Measurements from ENCODE around the gene KCND2. TPM values are rescaled to one million over a fixed set of nuclear protein-coding genes. Genes with fewer than 3 reads are reported as not detected.
A peak's percentile ranks its signal among the peaks of the same experiment; 100 is the strongest.

The KCND2 gene
- total and polyA plus RNA-seq, 2 of the 8 experiments (the other 6 are each of a cell fraction or from before 2014, with no cell fraction given) = 4.6 to 7.7 TPM

- H3K4me2 ChIP-seq (ENCODE audit: insufficient read depth in 1 of 2, low read depth in 2 of 2, low read length in 2 of 2) = no peak overlapping the region
- H3K56ac ChIP-seq (replicated peaks; ENCODE audit: insufficient read length, low read depth, low read length) = no peak overlapping the region
- 0 out of 2 replicates have a peak overlapping the region, but pooled peaks have one; percentile 17 for H2AFZ ChIP-seq (ENCODE audit: low read length)
- H3K4ac ChIP-seq (replicated peaks; ENCODE audit: insufficient read length, low read depth, low read length) = no peak overlapping the region
- no peaks in the 10 kb centered on the region for H3K27me3 ChIP-seq (replicated peaks in 1 of 4; ENCODE audit: control insufficient read depth in 3 of 4, extremely low read depth in 1 of 4, insufficient read depth in 3 of 4, low read length in 3 of 4)
- H2BK15ac ChIP-seq (ENCODE audit: low read length) = no peak overlapping the region
- no peak for FAIRE-seq
- H2AK5ac ChIP-seq (ENCODE audit: low read depth, low read length) = no peak overlapping the region
- CTCF ChIA-PET (ENCODE audit: partially characterized antibody) = interaction anchor here (1.9 kb wide), 1 partner anchor 9 kb away, joined by 4 read pairs; no protein-coding TSS in a partner anchor
- 47% methylated on average over 1 of the region's 1 CpG; no CpG with 5 or more reads in 1 of the 2 experiments for WGBS, 2 experiments (ENCODE audit: extremely low coverage in 1 of 2, insufficient coverage in 1 of 2, insufficient read length in 1 of 2, insufficient replicate concordance in 2 of 2, low coverage in 1 of 2, low lambda C conversion rate in 2 of 2, missing lambda C conversion rate in 1 of 2)
- no peaks in the 10 kb centered on the region for H3K9me3 ChIP-seq (ENCODE audit: insufficient read depth in 2 of 2, low read depth in 1 of 2, low read length in 1 of 2)
- H3K4me3 ChIP-seq (ENCODE audit: extremely low read depth in 1 of 4, insufficient read depth in 2 of 4, low read depth in 3 of 4, low read length in 4 of 4) = no peak overlapping the region; a peak in 1 of 8 replicates
- no peaks in the 10 kb centered on the region for H3K79me2 ChIP-seq (ENCODE audit: control insufficient read depth in 1 of 2, insufficient read depth in 2 of 2, low read length in 2 of 2)
- H3K14ac ChIP-seq (ENCODE audit: insufficient read length) = no peak overlapping the region
- no peak overlapping the region for H3K18ac ChIP-seq (ENCODE audit: extremely low read depth, low read length)
- no peak overlapping the region for H2BK20ac ChIP-seq (ENCODE audit: low read length)
- no peaks in the 10 kb centered on the region for H3K23me2 ChIP-seq (ENCODE audit: low read depth, low read length)
- no peak overlapping the region for H4K8ac ChIP-seq (ENCODE audit: extremely low read depth, insufficient read depth, low read length)
- H4K20me1 ChIP-seq (replicated peaks in 1 of 2; ENCODE audit: control insufficient read depth in 1 of 2, insufficient read depth in 2 of 2, low read length in 2 of 2) = no peaks in the 10 kb centered on the region
- H2BK5ac ChIP-seq (ENCODE audit: low read depth, low read length) = no peak overlapping the region
- H3K9ac ChIP-seq (replicated peaks in 1 of 4; ENCODE audit: extremely low read depth in 1 of 4, low read depth in 3 of 4, low read length in 3 of 4) = no peak overlapping the region
- H3K23ac ChIP-seq (ENCODE audit: insufficient read length) = no peak overlapping the region
- H3K79me1 ChIP-seq (ENCODE audit: low read depth, low read length) = no peaks in the 10 kb centered on the region
- H4K5ac ChIP-seq (ENCODE audit: insufficient read length, low read depth, low read length) = no peak overlapping the region
- POLR2A ChIA-PET (ENCODE audit: partially characterized antibody) = interaction anchor here (1.0 kb wide), 3 partner anchors 11 to 36 kb away, joined by 3 read pairs; no protein-coding TSS in a partner anchor
- H3K36me3 ChIP-seq (ENCODE audit: control insufficient read depth in 2 of 4, insufficient read depth in 4 of 4, low read length in 3 of 4) = no peaks in the 10 kb centered on the region
- DNase-seq (ENCODE audit: low read depth in 1 of 2, low spot score in 2 of 2) = no peak
- H3K27ac ChIP-seq (ENCODE audit: low read depth, low read length) = no peak overlapping the region
- no peak for TF ChIP-seq NANOG (IDR thresholded peaks at IDR 0.05; ENCODE audit: insufficient read depth, low read depth, low read length, poor library complexity, severe bottlenecking)
- TF ChIP-seq KDM5A (IDR thresholded peaks at IDR 0.05; ENCODE audit: low read length) = no peak
- no peak for TF ChIP-seq ATF2 (IDR thresholded peaks at IDR 0.05; ENCODE audit: low read length)
- no peak for TF ChIP-seq ZNF274 (IDR thresholded peaks at IDR 0.05; ENCODE audit: borderline replicate concordance, extremely low read depth, low read length)
- TF ChIP-seq RAD21 (IDR thresholded peaks at IDR 0.05 in 1 of 2, conservative IDR thresholded peaks at IDR 0.05 in 1 of 2; ENCODE audit: low read depth in 2 of 2, low read length in 2 of 2) = no peak
- no peak for TF ChIP-seq CTCF (IDR thresholded peaks at IDR 0.05; ENCODE audit: control extremely low read depth in 1 of 3, insufficient read depth in 1 of 3, low read depth in 1 of 3, low read length in 3 of 3)
- no peak for TF ChIP-seq KDM4A (IDR thresholded peaks at IDR 0.05; ENCODE audit: low read depth, low read length, severe bottlenecking)
- TF ChIP-seq EGR1 (IDR thresholded peaks at IDR 0.05; ENCODE audit: borderline replicate concordance, low read depth, low read length) = no peak
- H2BK12ac ChIP-seq (ENCODE audit: low read depth, low read length) = no peak overlapping the region
- peaks cover 0 to 10% (median under 1%) of the 10 kb centered on the region in 4 experiments; a peak in 3 of 7 replicates for H3K4me1 ChIP-seq (replicated peaks in 1 of 4; ENCODE audit: control insufficient read depth in 3 of 4, insufficient read depth in 4 of 4, low read length in 3 of 4)
- H2BK120ac ChIP-seq (replicated peaks; ENCODE audit: low read depth, low read length) = no peak overlapping the region
- no peak overlapping the region for H4K91ac ChIP-seq (replicated peaks; ENCODE audit: insufficient read length, low read length)
Measured at GRCh38 chr7:120486164-120486563, 213.2 kb downstream of the KCND2 start.
